K562 treated with DMSO at 1 percent for 24 hours (cell line): Measurements from ENCODE around the gene TPM1. TPM values are rescaled to one million over a fixed set of nuclear protein-coding genes. Genes with fewer than 3 reads are reported as not detected.

Experiments used
- total RNA-seq: library from RNA; unstranded; fragments of 300-600 nt; gene quantifications from 2 replicates; pipeline ENCODE4 v1.2.3, GENCODE V29; 2022; ENCODE audit warnings: low read depth; ENCODE audit not compliant: insufficient read depth

TPM1 gene
- 56.3 and 66.6 TPM in 2 replicates for total RNA-seq

DNA sequence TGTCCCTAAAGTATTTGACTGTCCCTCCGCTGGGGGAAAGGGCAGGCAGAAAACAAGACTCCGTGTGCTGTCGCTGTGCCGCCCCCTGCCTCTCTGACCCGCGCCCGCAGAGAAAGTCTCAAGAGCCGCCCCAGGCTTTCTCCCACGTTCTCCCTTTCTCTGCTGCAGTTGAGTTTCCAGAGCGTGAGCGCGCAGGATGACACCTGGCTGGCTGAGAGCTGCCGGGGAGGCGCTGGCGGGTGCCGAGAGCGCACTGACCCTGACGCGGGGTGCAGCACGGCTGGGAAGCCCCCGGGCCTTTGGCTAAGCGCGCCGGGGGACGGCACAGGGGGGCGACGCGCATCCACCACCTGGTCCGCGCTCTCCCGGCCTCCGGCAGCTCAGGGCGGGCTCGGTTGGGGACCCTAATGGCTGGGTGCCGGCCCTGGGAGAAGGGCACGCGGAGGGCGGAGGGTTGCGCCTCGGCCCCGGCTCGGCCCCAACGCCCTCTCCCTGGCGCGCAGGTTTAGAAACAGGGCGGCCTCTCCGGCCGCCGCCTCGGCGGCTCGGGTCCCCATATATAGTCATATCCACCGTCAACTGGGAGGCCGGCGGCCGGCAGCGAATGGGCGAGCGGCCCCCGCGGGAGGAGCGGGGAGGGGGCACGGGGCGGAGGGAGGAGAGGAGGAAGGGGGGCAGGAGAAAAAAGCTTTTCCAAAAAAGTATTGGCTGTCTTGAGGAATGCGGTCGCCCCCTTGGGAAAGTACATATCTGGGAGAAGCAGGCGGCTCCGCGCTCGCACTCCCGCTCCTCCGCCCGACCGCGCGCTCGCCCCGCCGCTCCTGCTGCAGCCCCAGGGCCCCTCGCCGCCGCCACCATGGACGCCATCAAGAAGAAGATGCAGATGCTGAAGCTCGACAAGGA is at the start of gene TPM1:
Gene TPM1 (plus strand): TSS at position 774 of the 903 bp plus-strand sequence. CDS start 83 bp downstream, at position 857.

Other genes with a start within 250 kb of the TPM1 start
- gene LACTB, start 79.1 kb downstream of the TPM1 start, total RNA-seq, result 18.5 and 24.0 TPM in 2 replicates
- 55.4 and 67.2 TPM in 2 replicates for gene RPS27L, start 114.7 kb downstream of the TPM1 start, total RNA-seq
- 5.7 and 7.5 TPM in 2 replicates for gene RAB8B, start 146.9 kb downstream of the TPM1 start, total RNA-seq
- gene APH1B, start 234.9 kb downstream of the TPM1 start, total RNA-seq, result 9.4 and 11.1 TPM in 2 replicates